HG03442 (cell line): ENCODE data around the gene LSMEM2.
A peak's percentile ranks its signal among the peaks of the same experiment; 100 is the strongest.

Experiments used
- ATAC-seq: cut with Tn5 transposase; IDR thresholded peaks from one replicate; pipeline ENCODE4 v1.9.1; 2021; ENCODE audit warnings: mild to moderate bottlenecking, moderate library complexity; ENCODE audit not compliant: unreplicated experiment

LSMEM2 gene

DNA sequence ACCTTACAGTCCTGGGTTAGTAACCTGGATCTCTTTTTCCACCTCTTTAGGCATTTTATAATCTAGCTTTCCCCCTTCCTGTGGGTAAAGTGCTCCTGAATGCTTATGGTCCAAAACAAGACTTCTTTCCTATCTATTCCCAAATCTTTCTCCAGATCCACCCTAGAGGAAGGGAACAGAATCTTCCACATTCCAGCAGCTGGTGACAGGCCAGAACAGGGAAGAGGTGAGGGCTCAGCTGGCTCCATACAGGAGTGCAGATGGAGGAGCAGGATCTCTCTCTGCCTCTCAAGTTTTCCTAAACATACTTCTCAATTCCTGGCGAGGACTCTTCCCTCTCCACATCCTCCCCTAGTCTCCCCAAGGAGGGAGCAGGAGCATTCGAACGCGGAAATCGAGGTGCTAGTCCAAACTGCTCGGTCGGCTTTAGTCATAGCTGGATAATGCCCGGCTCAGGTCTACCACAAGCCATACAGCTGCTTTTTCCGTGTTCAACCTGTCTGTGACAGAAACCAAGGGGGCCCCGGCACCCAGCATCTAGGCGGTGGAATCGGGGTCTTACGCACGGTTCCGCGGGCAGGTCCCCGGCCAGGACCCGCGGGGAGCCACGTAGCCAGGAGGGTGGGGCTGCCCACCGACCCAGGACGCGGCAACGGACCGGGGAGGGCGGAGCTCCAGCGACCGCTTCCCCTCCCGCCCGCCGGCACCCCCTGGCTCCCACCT lies 57.7 kb downstream of the LSMEM2 start:
- ATAC-seq, result peak; percentile 25

DNA sequence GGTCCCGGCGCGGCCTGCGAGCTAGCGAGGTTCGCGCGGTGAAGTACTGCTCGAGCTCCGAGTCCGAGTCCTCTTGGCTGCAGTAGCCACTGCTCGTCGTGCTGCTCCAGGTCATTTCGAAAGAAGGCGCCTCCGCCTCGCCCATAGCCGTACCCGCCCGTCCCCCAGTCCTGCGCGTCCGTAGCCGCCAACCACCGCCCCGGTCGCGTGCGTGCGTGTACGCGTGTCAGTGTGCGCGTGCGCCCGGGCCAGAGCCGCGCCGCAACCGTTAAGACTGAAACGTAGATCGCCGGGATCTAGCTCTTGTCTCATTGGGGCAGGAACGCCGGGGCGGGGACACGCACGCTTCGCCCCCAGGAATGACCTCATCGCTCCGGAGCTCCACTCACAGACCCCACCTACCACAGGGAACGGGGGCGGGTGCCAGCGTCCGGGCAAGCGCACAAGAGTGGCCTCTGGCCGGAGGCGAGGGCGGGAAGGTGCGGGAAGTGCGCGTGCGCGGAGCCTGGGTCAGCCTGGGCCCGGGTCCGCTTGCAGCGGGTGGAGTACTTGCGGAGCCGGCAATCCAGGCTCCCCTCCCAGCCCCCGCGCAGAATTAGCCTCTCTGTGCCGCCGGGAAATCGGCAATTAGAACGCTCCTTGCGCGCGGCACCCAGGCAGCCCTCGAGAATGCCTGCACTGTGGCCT lies 58.4 kb downstream of the LSMEM2 start:
- peak; percentile 75 for ATAC-seq
